ENCODE results near the gene ZNF208.
"Not testable (repeated sequence)": the region's sequence is repeated elsewhere in the genome, so short reads cannot be mapped to it uniquely, and the experiment has no call there.

The ZNF208 gene

DNA sequence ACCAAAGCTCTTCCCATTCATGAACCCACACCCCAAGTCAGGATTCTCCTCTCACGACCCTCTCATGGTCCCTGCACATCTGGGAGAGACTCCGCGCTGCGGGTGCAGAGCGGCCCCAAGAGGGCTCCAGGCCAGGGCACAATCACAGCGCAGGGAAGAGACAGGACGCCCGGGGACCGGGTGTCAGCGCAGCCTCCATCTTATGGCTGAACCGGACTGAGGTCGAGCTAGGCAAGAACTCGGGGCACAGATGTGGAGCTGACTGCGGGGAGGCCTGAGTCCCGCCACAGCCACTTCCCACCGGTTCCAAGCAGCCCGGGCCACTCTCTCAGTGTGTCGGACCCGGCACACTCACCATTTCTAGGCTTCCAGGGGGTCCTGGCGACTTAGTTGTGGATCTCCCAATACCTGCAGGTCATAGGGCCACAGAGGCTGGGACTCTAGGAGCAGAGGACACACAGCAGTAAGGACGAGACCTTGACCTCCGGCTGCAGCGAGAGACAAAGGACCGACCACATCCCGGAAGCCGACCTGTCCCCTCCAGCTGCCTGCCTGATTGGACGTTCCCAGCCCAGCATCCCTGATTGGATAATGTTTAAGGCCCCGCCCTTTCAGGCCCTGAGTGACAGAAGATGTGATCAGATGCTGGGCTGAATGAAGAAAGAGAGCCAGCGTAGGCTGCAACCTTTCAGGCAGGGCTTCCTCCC lies at the start of gene ZNF208:
TSS of gene ZNF208 (minus strand) at position 507 of the 707 bp plus-strand sequence. CDS start at position 358, 149 bp downstream.
- peak; percentile 21 for DNase-seq (ENCODE audit: low read depth)

GRCh38 chr19:22052644-22053013 lies 41.9 kb upstream of the ZNF208 start:
- DNase-seq (ENCODE audit: low read depth): peak; percentile 3

DNA sequence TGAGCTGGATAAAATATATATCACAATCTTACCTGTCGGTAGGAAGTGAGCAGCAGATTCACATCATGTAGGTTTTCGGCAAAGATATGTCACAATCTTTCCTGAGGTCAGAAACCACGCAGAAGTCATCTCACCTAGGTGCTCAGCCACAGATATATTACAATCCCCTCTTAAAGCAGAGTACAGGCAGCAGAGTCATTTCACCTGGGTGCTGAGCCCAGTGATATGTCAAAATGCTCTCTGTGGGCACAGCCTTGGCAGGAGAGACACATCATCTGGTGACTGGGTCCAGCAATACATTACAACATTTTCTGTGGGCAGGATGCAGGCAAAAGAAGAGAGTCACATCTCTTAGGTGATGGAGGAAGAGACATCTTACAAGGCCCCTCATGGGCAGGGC lies 30.4 kb upstream of the ZNF208 start:
- DNase-seq (ENCODE audit: low read depth): not testable (repeated sequence)

DNA sequence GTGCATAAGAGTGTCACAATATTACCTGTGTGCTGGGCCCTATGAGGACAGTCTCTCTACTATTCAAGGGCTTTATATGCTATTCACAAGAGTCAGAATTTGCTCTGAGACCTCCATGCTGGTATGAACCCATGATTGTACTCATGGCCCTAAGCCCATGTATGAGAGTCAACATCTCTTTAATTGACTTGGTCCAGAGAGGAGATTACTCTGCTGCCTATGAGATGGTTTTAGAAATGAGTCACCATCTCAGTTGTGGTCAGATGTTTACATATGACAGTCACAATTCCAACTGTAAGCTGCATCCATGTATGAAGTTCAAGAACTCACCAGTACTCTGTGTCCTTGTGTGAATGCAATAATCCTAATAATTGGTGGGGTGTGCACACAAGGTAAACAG lies 19.9 kb upstream of the ZNF208 start:
- DNase-seq (ENCODE audit: low read depth): no peak

GRCh38 chr19:22026687-22027086 lies 15.9 kb upstream of the ZNF208 start:
- no peak for DNase-seq (ENCODE audit: low read depth)

GRCh38 chr19:22025539-22025938 lies 14.8 kb upstream of the ZNF208 start:
- not testable (repeated sequence) for DNase-seq (ENCODE audit: low read depth)

DNA sequence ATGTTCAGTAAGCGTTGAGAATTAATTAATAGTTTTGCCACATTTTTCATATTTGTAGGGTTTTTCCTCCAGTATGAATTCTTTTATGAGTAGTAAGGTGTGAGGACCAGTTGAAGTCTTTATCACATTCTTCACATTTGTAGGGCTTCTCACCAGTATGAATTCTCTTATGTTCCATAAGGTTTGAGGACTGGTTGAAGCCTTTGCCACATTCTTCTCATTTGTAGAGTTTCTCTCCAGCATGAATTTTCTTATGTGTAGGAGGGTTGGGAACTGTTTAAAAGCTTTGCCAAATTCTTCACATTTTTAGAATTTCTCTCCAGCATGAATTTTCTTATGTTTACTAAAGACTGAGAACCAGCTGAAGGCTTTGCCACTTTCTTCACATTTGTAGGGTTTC lies 40.3 kb downstream of the ZNF208 start:
- no peak for DNase-seq (ENCODE audit: low read depth)

DNA sequence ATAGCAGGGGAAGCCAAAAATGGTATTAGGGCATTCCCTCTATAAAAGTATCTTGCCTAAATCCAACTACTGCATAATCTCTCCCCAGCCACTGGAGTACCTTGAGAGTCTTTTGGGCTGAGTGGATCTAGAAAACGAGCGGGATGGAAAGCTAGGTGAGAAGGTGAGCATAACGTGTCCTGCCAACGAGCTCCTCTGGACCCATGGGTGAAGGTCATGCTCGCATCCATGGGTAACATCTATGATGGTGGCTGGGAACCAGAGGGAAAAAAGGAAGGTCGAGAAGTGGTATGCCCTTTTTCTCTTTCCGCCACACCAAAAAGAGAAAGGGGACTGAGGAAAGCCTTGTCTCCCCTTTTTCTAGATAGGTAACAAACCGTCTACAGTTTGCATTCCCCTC lies 63.0 kb downstream of the ZNF208 start:
- DNase-seq (ENCODE audit: low read depth): no peak

DNA sequence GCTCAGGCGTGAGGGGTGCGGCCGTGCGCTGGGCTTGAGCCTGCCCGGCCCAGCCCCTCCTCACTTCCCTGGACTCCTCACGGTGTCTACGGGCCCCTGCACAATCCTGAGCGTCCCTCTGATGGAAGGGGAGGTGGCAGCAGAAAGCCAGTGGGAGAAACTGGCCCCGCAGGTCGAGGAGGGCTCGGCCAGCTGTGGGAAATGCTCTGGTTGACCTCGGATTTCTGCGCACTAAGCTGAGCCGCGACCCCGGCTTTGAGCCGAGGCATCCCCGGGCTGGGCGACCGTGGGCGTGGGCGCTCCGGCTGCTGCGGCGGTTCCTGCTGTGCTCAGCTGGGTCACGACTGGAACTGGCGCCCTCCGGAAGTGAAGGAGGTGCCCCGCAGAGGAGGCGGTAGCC lies 70.1 kb downstream of the ZNF208 start:
- no peak for DNase-seq (ENCODE audit: low read depth)

- DNase-seq (ENCODE audit: low read depth): no peak
These were observed 76.2 kb downstream of the ZNF208 start for GRCh38 chr19:21934593-21934992.

DNA sequence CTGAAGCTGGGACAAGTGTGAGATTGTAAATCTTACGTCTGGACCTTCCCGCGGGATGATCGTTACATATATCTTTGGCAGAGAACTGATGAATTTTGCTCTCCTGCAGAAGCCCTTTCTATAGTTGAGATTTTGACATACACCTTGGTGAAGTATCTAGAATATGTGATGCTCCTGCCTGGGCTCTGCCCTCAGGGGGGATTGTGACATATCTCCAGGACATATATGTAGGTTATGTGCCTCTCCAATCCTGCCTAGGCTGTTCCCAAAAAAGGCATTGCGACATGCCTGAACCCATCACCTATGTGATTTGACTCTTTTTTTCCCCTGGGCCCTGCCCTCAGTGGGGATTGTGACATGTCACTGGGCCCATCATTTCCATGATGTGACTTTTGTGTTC lies 76.6 kb downstream of the ZNF208 start:
- no peak for DNase-seq (ENCODE audit: low read depth)

- no peak for DNase-seq (ENCODE audit: low read depth)
These were observed 88.5 kb downstream of the ZNF208 start for GRCh38 chr19:21922276-21922675.

- DNase-seq (ENCODE audit: low read depth): no peak
These were observed 89.0 kb downstream of the ZNF208 start for GRCh38 chr19:21921691-21922180.

DNA sequence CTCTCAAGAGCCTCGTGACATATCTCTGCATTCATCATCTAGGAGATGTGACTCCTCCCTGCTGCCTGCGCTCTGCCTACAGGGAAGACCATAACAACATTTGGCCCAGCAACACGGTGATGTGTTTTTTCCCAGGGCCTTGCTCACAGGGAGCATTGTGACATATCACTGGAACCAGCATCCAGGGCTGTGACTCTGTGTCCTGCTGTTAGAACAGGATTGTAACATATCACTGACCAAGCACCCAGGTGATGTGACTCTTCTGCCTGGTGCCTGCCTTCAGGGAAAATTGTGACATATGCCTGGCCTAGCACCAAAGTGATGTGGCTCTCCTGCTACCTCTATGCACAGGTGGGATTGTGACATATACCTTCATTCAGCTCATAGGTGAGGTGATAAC lies 95.3 kb downstream of the ZNF208 start:
- no peak for DNase-seq (ENCODE audit: low read depth)

DNA sequence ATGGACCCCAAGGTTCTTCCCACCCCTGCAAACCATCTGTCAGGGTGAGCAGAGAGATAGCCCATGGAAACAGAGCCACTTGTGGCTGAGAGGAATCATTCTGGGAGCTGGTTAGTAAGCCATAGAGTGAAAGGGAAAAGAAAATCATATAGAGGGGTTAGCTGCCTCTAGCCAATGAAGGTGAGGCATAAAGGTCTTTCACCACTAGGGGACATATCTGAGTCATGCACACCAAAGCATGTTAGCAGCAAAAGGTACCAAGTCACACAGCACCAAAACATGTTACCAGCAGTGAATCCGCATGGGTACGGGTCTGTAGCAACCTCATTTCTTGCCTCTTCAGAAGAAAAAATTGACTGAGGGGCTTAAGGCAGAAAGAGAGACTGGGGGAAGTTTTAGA lies 98.1 kb downstream of the ZNF208 start:
- DNase-seq (ENCODE audit: low read depth): no peak

- no peak for DNase-seq (ENCODE audit: low read depth)
These were observed 100.4 kb downstream of the ZNF208 start for GRCh38 chr19:21910318-21910717.

- no peak for DNase-seq (ENCODE audit: low read depth)
These were observed 102.7 kb downstream of the ZNF208 start for GRCh38 chr19:21908066-21908465.

GRCh38 chr19:21907516-21907915 lies 103.2 kb downstream of the ZNF208 start:
- no peak for DNase-seq (ENCODE audit: low read depth)

GRCh38 chr19:21902571-21902970 lies 108.2 kb downstream of the ZNF208 start:
- DNase-seq (ENCODE audit: low read depth): no peak

DNA sequence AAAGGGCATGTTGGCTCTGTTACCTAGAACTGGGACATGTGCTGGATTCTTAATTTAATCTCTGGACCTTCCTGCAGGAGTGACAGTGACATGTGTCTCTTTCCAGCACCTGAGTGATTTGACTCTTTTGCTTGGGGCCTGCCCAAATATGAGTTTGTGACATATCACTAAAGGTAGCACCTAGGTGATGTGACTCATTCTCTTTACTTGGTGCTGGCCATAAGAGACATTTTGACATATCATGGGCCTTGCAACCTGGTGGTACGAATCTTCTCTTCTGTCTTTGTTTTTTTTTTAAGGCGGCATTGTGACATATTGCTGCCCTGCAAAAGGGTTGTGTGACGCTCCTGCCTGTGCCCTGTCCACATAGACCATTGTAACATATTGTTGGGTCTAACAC lies 108.9 kb downstream of the ZNF208 start:
- DNase-seq (ENCODE audit: low read depth): no peak

GRCh38 chr19:21900401-21900800 lies 110.3 kb downstream of the ZNF208 start:
- no peak for DNase-seq (ENCODE audit: low read depth)

- no peak for DNase-seq (ENCODE audit: low read depth)
These were observed 119.7 kb downstream of the ZNF208 start for GRCh38 chr19:21891086-21891485.

GRCh38 chr19:21890017-21890416 lies 120.7 kb downstream of the ZNF208 start:
- not testable (repeated sequence) for DNase-seq (ENCODE audit: low read depth)

- not testable (repeated sequence) for DNase-seq (ENCODE audit: low read depth)
These were observed 125.2 kb downstream of the ZNF208 start for GRCh38 chr19:21885516-21885915.

Measured in activated T-helper 9 cell treated with anti-CD3 and anti-CD28 coated beads, Interleukin-2, amount 50 U/mL, for 16 hours (primary cell).